Esophagus muscularis mucosa (tissue), 4 donors: ENCODE results near the gene KLHL25.

Experiments
- CTCF ChIP-seq, 3 experiments: fragments of 200-600 bp in 2 of 3; fragments of 450-650 bp in 1 of 3; sonication (generic) in 2 of 3; IDR thresholded peaks; one replicate each; pipeline ENCODE4 v1.5.1; 2017 to 2019; ENCODE audit warnings: antibody characterized with exemption in 3 of 3, mild to moderate bottlenecking in 2 of 3, moderate library complexity in 1 of 3
- EP300 ChIP-seq: sonication (generic); formaldehyde crosslinking; IDR thresholded peaks from one replicate; pipeline ENCODE4 v1.6.1; 2017; ENCODE audit warnings: antibody characterized with exemption
- POLR2A ChIP-seq: fragments of 450-650 bp; IDR thresholded peaks from one replicate; pipeline ENCODE4 v1.6.1; 2017; ENCODE audit warnings: antibody characterized with exemption, moderate library complexity, mild to moderate bottlenecking, low read depth
- POLR2AphosphoS5 ChIP-seq, 2 donors: sonication (generic); formaldehyde crosslinking; IDR thresholded peaks; one replicate each; pipeline ENCODE4 v1.6.1; 2017; ENCODE audit warnings: antibody characterized with exemption in 2 of 2

DNA sequence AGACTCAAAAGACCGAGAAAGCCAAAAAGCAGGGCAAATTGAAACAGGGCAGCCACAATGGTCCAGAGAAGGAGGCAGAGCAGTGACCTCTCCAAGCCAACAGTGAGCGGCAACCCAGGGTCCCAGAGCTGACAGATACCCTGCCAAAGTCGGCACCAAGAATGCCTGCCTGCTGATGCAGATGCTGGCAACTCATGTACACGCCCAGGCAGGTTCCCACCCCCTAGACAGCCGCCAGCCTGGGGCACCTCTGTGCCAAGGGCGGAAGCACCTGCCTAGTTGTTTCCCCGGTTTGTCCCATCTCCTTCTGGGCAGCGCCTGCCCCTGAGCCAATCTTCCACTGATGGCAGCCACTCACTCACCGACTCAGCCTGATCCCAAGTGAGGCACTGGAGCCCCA, 22.1 kb downstream of the KLHL25 start:
- no peak for TF ChIP-seq CTCF (IDR thresholded peaks at IDR 0.05)
- no peak for TF ChIP-seq POLR2AphosphoS5 (IDR thresholded peaks at IDR 0.05)
- no peak for TF ChIP-seq POLR2A
- TF ChIP-seq EP300, result no peak
